GM12878 (cell line): ENCODE results near the gene CCDC91. TPM values are rescaled to one million over a fixed set of nuclear protein-coding genes. Genes with fewer than 3 reads are reported as not detected.

Experiments
- ATAC-seq: fragments of 200-7000 bp; cut with Tn5 transposase; 3 replicates; pipeline ENCODE4 v1.9.1; 2020; ENCODE audit warnings: mild to moderate bottlenecking, moderate library complexity
- BruUV-seq: library from RNA; stranded (reverse); fragments of 400-500 nt; replicated peaks from 2 replicates; lab custom pipeline; 2021; lab: Mats Ljungman, UMichigan
- CTCF ChIA-PET: fragments of 300-600 bp; sonication (Branson Sonifier 250); formaldehyde crosslinking; extraction: SDS; loops from one replicate; lab custom pipeline; 2021; ENCODE audit warnings: inconsistent platforms; lab: Yijun Ruan, JAX
- POLR2A ChIA-PET: fragments of 350-600 bp; formaldehyde crosslinking; extraction: SDS; loops from one replicate; lab custom pipeline; 2021; ENCODE audit warnings: inconsistent platforms; lab: Charles Lee
- RAD21 ChIA-PET: fragments of 300-600 bp; sonication (Branson Sonifier 250); formaldehyde crosslinking; loops from one replicate; lab custom pipeline; 2023; ENCODE audit warnings: antibody characterized with exemption; ENCODE audit not compliant: unreplicated experiment; lab: Charles Lee
- SMC1A ChIA-PET: fragments of 300-600 bp; sonication (Branson Sonifier 250); formaldehyde crosslinking; loops from one replicate; lab custom pipeline; 2023; ENCODE audit not compliant: unreplicated experiment, uncharacterized antibody; lab: Charles Lee
- DNase-seq: peaks from one replicate; pipeline ENCODE4 v3.0.0-alpha.2; 2011; ENCODE audit warnings: low read depth, low spot score
- FAIRE-seq: peaks from 3 replicates; lab custom pipeline; 2011; peaks lifted over from hg19 to GRCh38; lab: Jason Lieb, UNC
- H2AFZ ChIP-seq: 2 replicates; pipeline ENCODE4 v1.6.0; 2011; ENCODE audit warnings: low read depth, low read length, control low read depth; ENCODE audit not compliant: control insufficient read depth
- H3K27ac ChIP-seq: 2 replicates; pipeline ENCODE4 v1.5.1; 2011; ENCODE audit warnings: control low read depth; ENCODE audit not compliant: control insufficient read depth, insufficient read depth
- H3K27me3 ChIP-seq, 2 experiments: replicated peaks in 1 of 2; 2 replicates each; pipeline versions ENCODE4 v1.6.0 to v1.6.1; 2011; ENCODE audit warnings: low read length in 1 of 2; ENCODE audit not compliant: control insufficient read depth in 2 of 2, insufficient read depth in 2 of 2
- H3K36me3 ChIP-seq, 2 experiments: 2 replicates each; pipeline ENCODE4 v1.5.1; 2011; ENCODE audit warnings: low read length in 1 of 2; ENCODE audit not compliant: control insufficient read depth in 2 of 2, insufficient read depth in 2 of 2
- H3K4me1 ChIP-seq: 2 replicates; pipeline ENCODE4 v1.6.1; 2011; ENCODE audit warnings: mild to moderate bottlenecking, low read length, moderate library complexity, mixed read lengths; ENCODE audit not compliant: control insufficient read depth, insufficient read depth
- H3K4me2 ChIP-seq: 2 replicates; pipeline ENCODE4 v1.6.0; 2011; ENCODE audit warnings: control low read depth; ENCODE audit not compliant: control insufficient read depth, insufficient read depth
- H3K4me3 ChIP-seq: fragments of 200-600 bp; sonication (generic); 2 replicates; pipeline ENCODE4 v1.5.1; 2016
- H3K79me2 ChIP-seq: 2 replicates; pipeline ENCODE4 v1.6.0; 2011; ENCODE audit warnings: low read length; ENCODE audit not compliant: control insufficient read depth, insufficient read depth
- H3K9ac ChIP-seq: 2 replicates; pipeline ENCODE4 v1.8.0; 2011; ENCODE audit warnings: low read length, control low read depth, mixed read lengths; ENCODE audit not compliant: control insufficient read depth, insufficient read depth
- H3K9me3 ChIP-seq: replicated peaks from 3 replicates; pipeline ENCODE4 v1.5.1; 2011; ENCODE audit warnings: mild to moderate bottlenecking, low read length; ENCODE audit not compliant: control insufficient read depth, insufficient read depth
- H4K20me1 ChIP-seq: 2 replicates; pipeline ENCODE4 v1.6.0; 2011; ENCODE audit not compliant: control insufficient read depth, insufficient read depth
- CEBPB ChIP-seq, 2 experiments: fragments of 150-350 bp in 1 of 2; IDR thresholded peaks; 2 replicates each; pipeline ENCODE4 v1.6.1; 2012 to 2014; ENCODE audit warnings: low read depth in 2 of 2, low read length in 2 of 2, borderline replicate concordance in 1 of 2, inconsistent platforms in 1 of 2
- CREM ChIP-seq: IDR thresholded peaks from 2 replicates; pipeline ENCODE4 v1.6.1; 2014; ENCODE audit warnings: antibody characterized with exemption, low read depth
- MXI1 ChIP-seq: fragments of 150-350 bp; IDR thresholded peaks from 2 replicates; pipeline ENCODE4 v1.6.1; 2011; ENCODE audit warnings: low read depth, mild to moderate bottlenecking, inconsistent platforms, low read length, improper control_type of control experiment
- SMC3 ChIP-seq: IDR thresholded peaks from 2 replicates; pipeline ENCODE4 v1.6.1; 2011; ENCODE audit warnings: low read length, improper control_type of control experiment, borderline replicate concordance
- TARDBP ChIP-seq: IDR thresholded peaks from 2 replicates; pipeline ENCODE4 v1.6.1; 2016; ENCODE audit warnings: borderline replicate concordance
- ZBED1 ChIP-seq: IDR thresholded peaks from 2 replicates; pipeline ENCODE4 v1.6.1; 2016; ENCODE audit warnings: borderline replicate concordance
- ZNF217 ChIP-seq: fragments of 450-650 bp; IDR thresholded peaks from 2 replicates; pipeline ENCODE4 v1.6.1; 2017; ENCODE audit warnings: antibody characterized with exemption, mild to moderate bottlenecking
- ZNF274 ChIP-seq: IDR thresholded peaks from one replicate; pipeline ENCODE4 v1.8.0; 2011; ENCODE audit not compliant: insufficient read length, insufficient read depth
- WGBS: methylation state at CpG from one replicate; pipeline ENCODE4 v1.1.6; 2016; ENCODE audit warnings: low lambda C conversion rate; ENCODE audit not compliant: insufficient replicate concordance, insufficient coverage; ENCODE audit errors: missing lambda C conversion rate; 5-methylcytosine and 5-hydroxymethylcytosine counted together
- in situ Hi-C: fragments of 300-500 bp; cut with MboI; formaldehyde crosslinking; loops from 9 replicates; pipeline ENCODE4 v1.14.3; 2018; ENCODE audit warnings: mixed read lengths
- intact Hi-C: fragments of 100-400 bp; cut with micrococcal nuclease; formaldehyde crosslinking; loops from one replicate; pipeline ENCODE4 v1.14.2; 2022; ENCODE audit not compliant: unreplicated experiment
- polyA plus RNA-seq, 11 experiments: library from polyadenylated mRNA; depleted of rRNA in 4 of 11; unstranded in 6 of 11; stranded (reverse) in 5 of 11; fragments of >200 nt; fragmentation: Nextera tagmentation in 4 of 11; fragmentation: Illumina TruSeq in 1 of 11; extraction: Ambion mirVana in 4 of 11; extraction: Trizol in 1 of 11; gene quantifications; 1 replicate in 1 of 11; 2 replicates in 10 of 11; pipeline versions ENCODE4 v1.2.1 to v1.2.3, GENCODE V29; 2011 to 2016; ENCODE audit warnings: inconsistent platforms in 2 of 11, missing spikeins in 2 of 11, low read depth in 1 of 11
- total RNA-seq, 4 experiments: library from RNA; depleted of rRNA in 3 of 4; stranded (reverse); fragments of >200 nt in 3 of 4; fragmentation: Illumina TruSeq in 1 of 4; extraction: Trizol in 1 of 4; gene quantifications; 2 replicates each; pipeline versions ENCODE4 v1.2.1 to v1.2.3, GENCODE V29; 2013 to 2021
- TF ChIP-seq, protein P1 (sequence below): fragments of 450-650 bp; IDR thresholded peaks from 2 replicates; pipeline ENCODE4 v1.6.1; 2017; ENCODE audit warnings: mild to moderate bottlenecking, low read depth, inconsistent platforms; ENCODE audit not compliant: poor library complexity, severe bottlenecking

CCDC91 gene
- total and polyA plus RNA-seq, 10 of the 15 experiments (the other 5 are each of a cell fraction or from before 2014, with no cell fraction given) = 6.1 to 24.9 (median 16.5) TPM

DNA sequence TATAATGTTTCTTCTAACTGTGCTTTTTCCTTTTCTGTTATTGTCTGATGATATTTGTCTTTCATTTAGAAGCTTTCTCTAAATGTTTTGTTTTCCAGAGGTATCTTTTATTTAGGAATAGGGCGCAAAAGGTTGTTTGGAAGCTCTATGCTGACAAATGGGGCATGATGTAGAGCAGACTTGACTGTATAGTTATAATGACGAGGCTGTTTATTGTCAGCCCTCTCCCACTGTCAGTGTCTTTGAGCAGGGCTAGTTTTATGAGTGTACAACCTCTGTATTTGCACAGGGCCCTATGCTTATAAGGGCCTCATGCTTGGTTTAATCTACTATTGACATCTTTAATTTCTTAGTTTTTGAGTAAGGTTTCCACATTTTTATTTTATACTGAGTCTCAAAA is 158.9 kb downstream of the CCDC91 start:
- no TSS peak for BruUV-seq
- Histone ChIP-seq H3K9ac (no peak overlapping the region), H4K20me1 (no peaks in the 10 kb centered on the region), H3K4me1 (no peaks in the 10 kb centered on the region)
- in situ Hi-C loops = no loop called here
- FAIRE-seq = no peak
- WGBS = 77% methylated on average over 2 of the region's 2 CpGs
- no peak for TF ChIP-seq SMC3
- TF ChIP-seq CEBPB (IDR thresholded peaks at IDR 0.05; ENCODE audit: borderline replicate concordance in 1 of 2, low read depth in 2 of 2, low read length in 2 of 2) = no peak
- TF ChIP-seq ZNF274 = no peak
- TF ChIP-seq MXI1 = no peak
- TF ChIP-seq ZBED1 = no peak
- no peak for TF ChIP-seq ZNF217
- no peak for TF ChIP-seq CREM
- no peak for TF ChIP-seq TARDBP
- TF ChIP-seq, protein P1, sequence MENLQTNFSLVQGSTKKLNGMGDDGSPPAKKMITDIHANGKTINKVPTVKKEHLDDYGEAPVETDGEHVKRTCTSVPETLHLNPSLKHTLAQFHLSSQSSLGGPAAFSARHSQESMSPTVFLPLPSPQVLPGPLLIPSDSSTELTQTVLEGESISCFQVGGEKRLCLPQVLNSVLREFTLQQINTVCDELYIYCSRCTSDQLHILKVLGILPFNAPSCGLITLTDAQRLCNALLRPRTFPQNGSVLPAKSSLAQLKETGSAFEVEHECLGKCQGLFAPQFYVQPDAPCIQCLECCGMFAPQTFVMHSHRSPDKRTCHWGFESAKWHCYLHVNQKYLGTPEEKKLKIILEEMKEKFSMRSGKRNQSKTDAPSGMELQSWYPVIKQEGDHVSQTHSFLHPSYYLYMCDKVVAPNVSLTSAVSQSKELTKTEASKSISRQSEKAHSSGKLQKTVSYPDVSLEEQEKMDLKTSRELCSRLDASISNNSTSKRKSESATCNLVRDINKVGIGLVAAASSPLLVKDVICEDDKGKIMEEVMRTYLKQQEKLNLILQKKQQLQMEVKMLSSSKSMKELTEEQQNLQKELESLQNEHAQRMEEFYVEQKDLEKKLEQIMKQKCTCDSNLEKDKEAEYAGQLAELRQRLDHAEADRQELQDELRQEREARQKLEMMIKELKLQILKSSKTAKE = no peak
- TF ChIP-seq, all 136 proteins: peak for 0
- H3K79me2 ChIP-seq = no peaks in the 10 kb centered on the region
- CTCF ChIA-PET = no interaction called here
- H3K27ac ChIP-seq = no peak overlapping the region
- H2AFZ ChIP-seq = no peak overlapping the region
- H3K9me3 ChIP-seq = no peaks in the 10 kb centered on the region; the same call in 2 of the 3 replicates
- no peak for ATAC-seq
- POLR2A ChIA-PET = no interaction called here
- no peaks in the 10 kb centered on the region for H3K36me3 ChIP-seq
- SMC1A ChIA-PET = interaction anchor here (0.6 kb wide), 1 partner anchor 15 kb away, joined by 3 read pairs; no protein-coding TSS in a partner anchor
- no peak for DNase-seq
- H3K4me2 ChIP-seq = no peak overlapping the region
- H3K4me3 ChIP-seq = no peak overlapping the region
- H3K27me3 ChIP-seq = no peaks in the 10 kb centered on the region
- RAD21 ChIA-PET = no interaction called here
- intact Hi-C loops = no loop called here
